Activated naive CD8-positive, alpha-beta T cell treated with anti-CD3 and anti-CD28 coated beads, Interleukin-2, amount 10 ng/mL, durations not matched to agents 7 days and 5 days (primary cell): ENCODE measurements around the gene ARHGAP23. TPM values are rescaled to one million over a fixed set of nuclear protein-coding genes. Genes with fewer than 3 reads are reported as not detected.

Experiments used
- ATAC-seq: fragments of 150-1000 bp; cut with Tn5 transposase; one replicate; pipeline ENCODE4 v1.10.0; 2021; ENCODE audit warnings: low read depth, moderate library complexity
- POLR2A ChIA-PET: fragments of 350-600 bp; sonication (Branson Sonifier 250); formaldehyde crosslinking; loops from one replicate; lab custom pipeline; 2021; ENCODE audit warnings: antibody characterized with exemption; lab: Charles Lee
- DNase-seq: peaks from one replicate; pipeline ENCODE4 v3.0.0; 2021
- H3K27ac Mint-ChIP-seq: one replicate; pipeline ENCODE4 v1.8.0; 2022; ENCODE audit warnings: mild to moderate bottlenecking, mixed read lengths
- H3K27me3 Mint-ChIP-seq: one replicate; pipeline ENCODE4 v1.8.0; 2022; ENCODE audit warnings: mild to moderate bottlenecking, moderate library complexity, mixed read lengths
- H3K36me3 Mint-ChIP-seq: one replicate; pipeline ENCODE4 v1.8.0; 2021; ENCODE audit warnings: mild to moderate bottlenecking, mixed read lengths
- H3K4me1 Mint-ChIP-seq: one replicate; pipeline ENCODE4 v1.8.0; 2021; ENCODE audit warnings: mixed read lengths
- H3K4me3 Mint-ChIP-seq: one replicate; pipeline ENCODE4 v1.8.0; 2022; ENCODE audit warnings: mild to moderate bottlenecking, moderate library complexity, mixed read lengths
- H3K9me3 Mint-ChIP-seq: one replicate; pipeline ENCODE4 v1.8.0; 2021; ENCODE audit warnings: mixed read lengths
- total RNA-seq, 2 experiments: library from RNA; stranded (reverse); gene quantifications; one replicate each; pipeline ENCODE4 v1.2.3, GENCODE V29; 2021

Gene ARHGAP23
- total RNA-seq, 2 experiments from 2014 or later: 0.11 to 0.25 TPM

- Mint-ChIP-seq H3K27ac (no peak overlapping the region), H3K9me3 (no peaks in the 10 kb centered on the region), H3K4me3 (no peak overlapping the region), H3K27me3 (peaks cover 2% of the 10 kb centered on the region), H3K36me3 (no peaks in the 10 kb centered on the region), H3K4me1 (peaks cover 2% of the 10 kb centered on the region)
- POLR2A ChIA-PET: no interaction called here
- DNase-seq (no peak), ATAC-seq (no peak)
These were observed 116.6 kb downstream of the ARHGAP23 start for GRCh38 chr17:38544839-38545209.

DNA sequence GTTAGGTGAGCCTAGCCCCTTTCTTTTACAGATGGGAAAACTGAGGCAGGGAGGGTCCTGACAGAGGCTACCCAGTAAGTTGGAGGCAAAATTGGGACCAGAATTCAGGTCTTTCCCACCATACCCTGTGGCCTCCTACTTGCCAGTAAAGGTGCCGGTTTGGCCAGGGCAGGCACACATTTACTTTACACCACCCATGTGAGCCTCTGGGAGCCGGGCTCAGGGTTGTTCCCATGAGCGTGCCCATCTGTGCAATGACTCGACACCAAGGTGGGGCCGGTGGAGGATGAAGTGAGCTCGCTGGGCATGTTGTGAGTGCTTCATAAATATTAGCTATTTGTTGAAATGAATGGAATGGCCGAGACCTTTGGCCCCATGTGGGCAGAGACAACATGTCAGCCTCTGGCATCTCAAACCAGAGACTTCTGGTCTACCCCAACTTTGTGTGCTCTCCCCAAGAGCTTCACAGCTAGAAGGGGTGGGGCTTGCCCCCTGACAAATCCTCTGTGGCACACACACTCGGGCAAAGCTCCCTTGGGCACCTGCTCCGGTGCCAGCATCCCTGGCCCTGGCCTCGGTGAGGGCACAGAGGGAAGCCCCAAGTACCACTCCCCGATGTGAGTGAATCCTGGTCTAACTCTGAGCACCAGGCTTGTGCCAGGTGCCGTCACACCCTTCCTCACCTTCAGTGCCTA, 117.4 kb downstream of the ARHGAP23 start:
- ATAC-seq (no peak), DNase-seq (no peak)
- POLR2A ChIA-PET: no interaction called here
- H3K9me3 Mint-ChIP-seq: no peaks in the 10 kb centered on the region
- peaks cover 2% of the 10 kb centered on the region for H3K4me1 Mint-ChIP-seq
- H3K4me3 Mint-ChIP-seq: no peak overlapping the region
- H3K36me3 Mint-ChIP-seq: no peaks in the 10 kb centered on the region
- H3K27me3 Mint-ChIP-seq: no peaks in the 10 kb centered on the region
- H3K27ac Mint-ChIP-seq: no peak overlapping the region

GRCh38 chr17:38546396-38546795, 118.1 kb downstream of the ARHGAP23 start:
- H3K36me3 Mint-ChIP-seq: no peaks in the 10 kb centered on the region
- no peaks in the 10 kb centered on the region for H3K9me3 Mint-ChIP-seq
- no peaks in the 10 kb centered on the region for H3K27me3 Mint-ChIP-seq
- H3K27ac Mint-ChIP-seq: no peak overlapping the region
- ATAC-seq (no peak), DNase-seq (no peak)
- H3K4me3 Mint-ChIP-seq: no peak overlapping the region
- H3K4me1 Mint-ChIP-seq: peaks cover 2% of the 10 kb centered on the region
- POLR2A ChIA-PET: no interaction called here

GRCh38 chr17:38547444-38547843, 119.2 kb downstream of the ARHGAP23 start:
- H3K4me3 Mint-ChIP-seq: no peak overlapping the region
- no peaks in the 10 kb centered on the region for H3K36me3 Mint-ChIP-seq
- no peak for ATAC-seq
- H3K4me1 Mint-ChIP-seq: peaks cover 2% of the 10 kb centered on the region
- no peaks in the 10 kb centered on the region for H3K27me3 Mint-ChIP-seq
- DNase-seq: no peak
- no peak overlapping the region for H3K27ac Mint-ChIP-seq
- H3K9me3 Mint-ChIP-seq: no peaks in the 10 kb centered on the region
- POLR2A ChIA-PET: interaction anchor here (0.7 kb wide), 1 partner anchor 10 kb away, joined by 4 read pairs; no protein-coding TSS in a partner anchor

- POLR2A ChIA-PET: no interaction called here
- H3K27me3 Mint-ChIP-seq: no peaks in the 10 kb centered on the region
- ATAC-seq: no peak
- DNase-seq: no peak
- H3K27ac Mint-ChIP-seq: no peak overlapping the region
- H3K4me3 Mint-ChIP-seq: no peak overlapping the region
- H3K36me3 Mint-ChIP-seq: no peaks in the 10 kb centered on the region
- no peaks in the 10 kb centered on the region for H3K9me3 Mint-ChIP-seq
- H3K4me1 Mint-ChIP-seq: peaks cover 3% of the 10 kb centered on the region
These were observed 121.0 kb downstream of the ARHGAP23 start for GRCh38 chr17:38549285-38549684.

DNA sequence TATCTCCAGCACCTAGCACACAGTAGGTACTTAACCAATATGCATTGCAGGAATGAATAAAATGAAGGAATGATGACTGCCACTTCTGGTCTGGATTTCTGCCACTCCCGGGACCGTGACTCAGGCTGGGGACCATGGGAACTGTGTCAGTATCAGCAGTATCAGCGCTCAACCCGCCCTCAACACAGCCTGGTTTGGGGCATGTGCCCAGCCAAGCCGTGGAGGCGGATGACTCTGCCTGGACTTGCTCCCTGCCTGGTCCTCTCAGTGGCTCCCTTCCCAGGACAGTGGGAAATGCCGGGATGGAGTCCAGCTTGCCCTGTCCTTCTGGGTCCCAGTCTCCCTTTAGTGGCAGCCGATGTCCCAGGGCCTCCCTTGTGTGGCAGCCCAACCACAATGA, 122.4 kb downstream of the ARHGAP23 start:
- H3K27ac Mint-ChIP-seq: no peak overlapping the region
- H3K4me3 Mint-ChIP-seq: no peak overlapping the region
- DNase-seq (no peak), ATAC-seq (no peak)
- peaks cover 5% of the 10 kb centered on the region for H3K4me1 Mint-ChIP-seq
- POLR2A ChIA-PET: no interaction called here
- H3K9me3 Mint-ChIP-seq: no peaks in the 10 kb centered on the region
- H3K27me3 Mint-ChIP-seq: peaks cover 5% of the 10 kb centered on the region
- H3K36me3 Mint-ChIP-seq: no peaks in the 10 kb centered on the region

DNA sequence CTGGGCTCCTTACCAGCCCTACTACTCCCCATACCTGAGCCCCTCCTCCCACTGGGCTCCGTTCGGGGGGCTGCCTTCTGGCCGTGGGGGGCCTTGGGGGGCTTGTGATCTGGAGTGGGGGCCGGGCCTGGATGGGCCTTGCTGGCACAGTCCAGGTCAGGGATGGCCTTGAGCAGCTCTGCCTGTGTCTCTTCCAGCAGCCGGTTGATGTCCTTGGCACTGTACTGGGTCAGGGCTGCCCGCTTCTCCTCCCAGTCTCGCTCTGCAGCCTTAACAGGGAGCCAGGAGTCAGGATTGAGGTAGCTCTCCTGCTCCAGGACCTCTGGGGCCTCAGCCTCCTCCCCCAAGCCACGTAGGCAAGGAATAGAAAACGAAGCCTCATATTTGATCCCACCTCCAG, 122.9 kb downstream of the ARHGAP23 start:
- POLR2A ChIA-PET: no interaction called here
- no peak overlapping the region for H3K27ac Mint-ChIP-seq
- no peaks in the 10 kb centered on the region for H3K36me3 Mint-ChIP-seq
- DNase-seq (no peak), ATAC-seq (no peak)
- peaks cover 6% of the 10 kb centered on the region for H3K4me1 Mint-ChIP-seq
- peaks cover 6% of the 10 kb centered on the region for H3K27me3 Mint-ChIP-seq
- H3K4me3 Mint-ChIP-seq: no peak overlapping the region
- no peaks in the 10 kb centered on the region for H3K9me3 Mint-ChIP-seq

- no peaks in the 10 kb centered on the region for H3K36me3 Mint-ChIP-seq
- POLR2A ChIA-PET: no interaction called here
- H3K4me3 Mint-ChIP-seq: no peak overlapping the region
- peaks cover 6% of the 10 kb centered on the region for H3K27me3 Mint-ChIP-seq
- DNase-seq (no peak), ATAC-seq (no peak)
- H3K9me3 Mint-ChIP-seq: no peaks in the 10 kb centered on the region
- no peak overlapping the region for H3K27ac Mint-ChIP-seq
- peaks cover 9% of the 10 kb centered on the region for H3K4me1 Mint-ChIP-seq
These were observed 124.1 kb downstream of the ARHGAP23 start for GRCh38 chr17:38552343-38552742.

DNA sequence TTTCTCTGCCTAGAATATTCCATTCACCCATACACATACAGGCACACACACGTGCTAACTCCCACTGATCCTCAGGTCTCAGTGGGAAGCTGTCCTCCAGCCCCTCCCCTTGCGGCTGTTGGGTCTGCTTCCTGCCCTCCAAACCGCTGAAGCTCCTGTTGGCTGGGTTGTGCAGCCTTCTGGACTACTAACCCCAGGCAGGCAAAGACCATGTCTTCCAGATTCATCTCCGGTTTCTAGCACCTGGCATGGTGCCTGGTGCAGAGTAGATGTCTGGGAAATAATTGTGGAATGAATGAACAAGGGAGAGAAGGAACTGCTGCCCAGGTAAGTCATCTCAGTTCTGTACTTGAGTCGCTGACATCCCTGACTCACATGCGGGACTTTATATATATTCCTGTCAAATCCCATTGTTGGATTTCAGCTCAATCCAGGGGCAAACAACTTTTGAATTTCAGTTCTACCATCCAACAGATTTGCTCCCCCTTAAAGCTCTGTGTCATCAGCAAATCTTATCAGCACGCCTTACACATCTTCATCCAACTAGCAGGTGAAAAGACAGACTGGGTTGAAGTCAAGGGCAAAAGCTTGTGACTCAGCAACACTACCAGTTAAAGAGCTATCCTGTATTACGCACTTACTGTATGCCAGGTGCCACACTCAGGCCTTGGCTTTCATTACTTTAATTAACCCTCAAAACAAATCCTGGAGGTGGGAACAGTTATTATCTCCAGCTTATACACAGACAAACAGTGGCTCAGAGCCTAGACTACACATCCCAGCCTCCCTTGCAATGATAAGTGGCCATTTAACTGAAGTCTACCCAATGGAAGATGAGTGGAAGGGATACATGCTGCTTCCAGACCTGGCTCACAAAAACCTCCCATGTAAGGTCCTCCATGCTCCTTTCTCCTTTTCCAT, 126.4 kb downstream of the ARHGAP23 start:
- H3K4me3 Mint-ChIP-seq: no peak overlapping the region
- H3K27ac Mint-ChIP-seq: no peak overlapping the region
- DNase-seq (no peak), ATAC-seq (no peak)
- POLR2A ChIA-PET: interaction anchor here (1.4 kb wide), 1 partner anchor 113 kb away, joined by 5 read pairs; no protein-coding TSS in a partner anchor
- peaks cover 11% of the 10 kb centered on the region for H3K27me3 Mint-ChIP-seq
- H3K9me3 Mint-ChIP-seq: no peaks in the 10 kb centered on the region
- no peaks in the 10 kb centered on the region for H3K36me3 Mint-ChIP-seq
- peaks cover 24% of the 10 kb centered on the region for H3K4me1 Mint-ChIP-seq

- Mint-ChIP-seq H3K27ac (no peak overlapping the region), H3K4me1 (peaks cover 26% of the 10 kb centered on the region), H3K4me3 (no peak overlapping the region), H3K9me3 (no peaks in the 10 kb centered on the region), H3K27me3 (peaks cover 27% of the 10 kb centered on the region), H3K36me3 (no peaks in the 10 kb centered on the region)
- ATAC-seq: no peak
- no peak for DNase-seq
- POLR2A ChIA-PET: interaction anchor here (1.4 kb wide), 1 partner anchor 111 kb away, joined by 5 read pairs; no protein-coding TSS in a partner anchor
These were observed 128.0 kb downstream of the ARHGAP23 start for GRCh38 chr17:38556239-38556638.

DNA sequence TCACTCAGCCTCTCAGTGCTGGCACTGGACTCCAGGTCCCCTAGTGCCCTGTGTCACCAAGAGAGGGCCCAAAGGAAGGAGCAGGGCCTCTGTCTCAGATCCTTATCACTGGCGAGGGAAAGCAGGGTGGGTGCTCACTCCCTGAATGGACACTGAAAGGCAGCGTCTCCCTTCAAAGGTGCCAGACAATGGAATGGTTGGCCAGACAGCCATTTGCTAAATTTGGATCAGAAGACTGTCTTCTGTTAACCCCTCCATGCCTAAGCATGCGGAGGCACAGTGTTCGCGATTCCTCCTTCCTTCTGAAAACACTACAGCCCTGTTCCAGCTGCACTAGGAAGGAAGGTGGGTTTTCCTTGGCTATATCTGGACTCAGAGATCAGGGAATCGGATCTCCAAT, 129.1 kb downstream of the ARHGAP23 start:
- Mint-ChIP-seq H3K27ac (no peak overlapping the region), H3K36me3 (no peaks in the 10 kb centered on the region), H3K4me1 (peaks cover 27% of the 10 kb centered on the region), H3K9me3 (no peaks in the 10 kb centered on the region), H3K27me3 (peaks cover 32% of the 10 kb centered on the region), H3K4me3 (peak overlapping the region; percentile 85)
- ATAC-seq: no peak
- no peak for DNase-seq
- POLR2A ChIA-PET: interaction anchor here (0.6 to 2.0 kb wide), 5 partner anchors 10 to 112 kb away, joined by 3 to 8 read pairs (median 6); partner anchors contain the start of gene SRCIN1

DNA sequence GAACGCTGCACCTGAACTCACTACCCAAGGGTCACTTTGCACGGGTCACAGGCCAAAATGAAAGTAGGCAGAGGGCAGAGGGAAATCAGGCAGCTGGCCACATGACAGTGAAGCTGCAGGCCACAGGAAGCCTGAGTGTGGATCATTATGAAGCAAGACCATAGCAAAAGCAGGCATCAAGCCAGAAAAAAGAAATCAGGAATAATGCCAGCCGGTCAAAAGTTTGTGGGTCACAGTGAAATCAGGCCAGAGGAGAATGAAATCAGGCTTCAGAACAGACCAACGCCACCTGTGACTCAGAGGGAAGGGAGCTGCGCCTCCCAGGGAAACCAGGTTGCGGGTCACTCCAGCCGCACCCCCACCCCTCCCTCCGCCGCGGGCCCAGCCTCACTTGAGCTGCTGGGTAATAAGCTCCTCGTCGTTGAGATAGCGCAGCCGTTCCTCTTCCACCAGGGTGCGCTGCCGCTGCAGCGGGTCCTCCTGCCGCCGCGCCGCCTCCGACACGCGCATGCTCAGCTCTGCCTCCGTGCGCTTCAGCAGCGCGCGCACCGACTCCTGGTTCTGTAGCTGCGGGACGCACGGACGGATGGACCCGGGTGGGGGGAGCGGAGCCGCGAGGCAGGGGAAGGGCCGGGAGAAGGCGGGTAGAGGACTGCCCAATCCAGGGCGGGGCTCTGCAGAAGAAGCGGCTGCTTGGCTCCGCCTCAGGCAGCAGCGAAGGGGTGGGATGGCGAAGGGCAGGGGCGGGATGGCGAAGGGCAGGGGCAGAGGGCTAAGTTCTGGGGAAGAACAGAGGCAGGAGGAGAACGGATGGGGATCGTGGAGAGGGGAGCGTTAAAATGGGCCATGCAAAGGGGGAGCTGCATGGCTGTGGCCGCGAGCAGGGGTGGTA, 129.8 kb downstream of the ARHGAP23 start:
- DNase-seq (peak; percentile 93), ATAC-seq (peak; percentile 86)
- Mint-ChIP-seq H3K9me3 (no peaks in the 10 kb centered on the region), H3K36me3 (no peaks in the 10 kb centered on the region), H3K27me3 (peaks cover 39% of the 10 kb centered on the region), H3K27ac (no peak overlapping the region), H3K4me3 (peak overlapping the region; percentile 85), H3K4me1 (peaks cover 27% of the 10 kb centered on the region)
- POLR2A ChIA-PET: interaction anchor here (0.6 to 2.0 kb wide), 6 partner anchors 11 to 112 kb away, joined by 3 to 8 read pairs (median 6); partner anchors contain the start of gene SRCIN1

DNA sequence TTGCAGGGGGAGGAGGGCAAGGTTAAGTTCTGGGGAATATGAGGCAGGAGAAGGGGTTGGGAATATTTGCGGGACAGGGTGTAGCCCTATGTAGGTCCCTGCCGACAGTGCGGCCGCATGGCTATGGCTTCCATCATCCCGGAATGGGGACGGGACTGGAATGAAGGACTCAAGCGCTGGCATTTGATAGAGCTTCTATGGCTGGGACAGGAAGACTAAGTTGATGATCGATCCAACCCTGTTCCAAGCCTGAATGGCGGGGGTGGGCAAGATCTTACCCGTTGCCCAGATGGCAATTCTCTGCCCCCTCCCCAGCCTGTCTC, 130.4 kb downstream of the ARHGAP23 start:
- peak; percentile 9 for ATAC-seq
- H3K27ac Mint-ChIP-seq: no peak overlapping the region
- H3K4me1 Mint-ChIP-seq: peaks cover 27% of the 10 kb centered on the region
- H3K36me3 Mint-ChIP-seq: no peaks in the 10 kb centered on the region
- no peaks in the 10 kb centered on the region for H3K9me3 Mint-ChIP-seq
- POLR2A ChIA-PET: interaction anchor here (1.0 to 2.0 kb wide), 7 partner anchors 24 to 116 kb away, joined by 4 to 8 read pairs (median 7); partner anchors contain the start of genes EPOP and SRCIN1
- no peak for DNase-seq
- H3K27me3 Mint-ChIP-seq: peaks cover 45% of the 10 kb centered on the region
- H3K4me3 Mint-ChIP-seq: peak overlapping the region; percentile 85
